Cardiac muscle cell (in vitro differentiated cells and primary cell): Measurements from ENCODE around the gene ADGRF5. TPM values are rescaled to one million over a fixed set of nuclear protein-coding genes. Genes with fewer than 3 reads are reported as not detected.

ENCODE experiments used
- DNase-seq, 2 donors: peaks; one replicate each; pipeline versions ENCODE4 v3.0.0 to v3.0.0-alpha.2; 2010 to 2017; ENCODE audit warnings: low read depth in 1 of 2, low spot score in 1 of 2
- H3K27ac ChIP-seq: fragments of 200-600 bp; sonication (generic); 2 replicates; pipeline ENCODE4 v1.5.1; 2016
- H3K27me3 ChIP-seq: fragments of 200-600 bp; sonication (generic); 2 replicates; pipeline ENCODE4 v1.6.0; 2016; ENCODE audit warnings: control low read depth
- H3K36me3 ChIP-seq: fragments of 200-600 bp; sonication (generic); 2 replicates; pipeline ENCODE4 v1.5.1; 2016; ENCODE audit warnings: control low read depth
- H3K4me1 ChIP-seq: fragments of 200-600 bp; sonication (generic); 2 replicates; pipeline ENCODE4 v1.8.1; 2017; ENCODE audit warnings: low read depth, mild to moderate bottlenecking, mixed run types
- H3K4me3 ChIP-seq: fragments of 200-600 bp; sonication (generic); 2 replicates; pipeline ENCODE4 v1.5.1; 2016; ENCODE audit warnings: mild to moderate bottlenecking
- H3K9me3 ChIP-seq: fragments of 200-600 bp; sonication (generic); 2 replicates; pipeline ENCODE4 v1.5.1; 2017; ENCODE audit warnings: low read depth, mild to moderate bottlenecking, control low read depth
- CTCF ChIP-seq: IDR thresholded peaks from 2 replicates; pipeline ENCODE4 v1.5.1; 2012; ENCODE audit warnings: low read depth, mild to moderate bottlenecking, low read length
- polyA plus RNA-seq: library from polyadenylated mRNA; unstranded; fragments of >200 nt; fragmentation: Nextera tagmentation; extraction: Ambion mirVana; gene quantifications from 2 replicates; pipeline ENCODE4 v1.2.1, GENCODE V29; 2016
- total RNA-seq: library from RNA; depleted of rRNA; stranded (reverse); fragments of >200 nt; gene quantifications from 2 replicates; pipeline ENCODE4 v1.2.3, GENCODE V29; 2016

The ADGRF5 gene
- total and polyA plus RNA-seq, 2 experiments from 2014 or later: 0.12 TPM; not detected in 1

- Histone ChIP-seq H3K27me3 (no peaks in the 10 kb centered on the region), H3K4me1 (no peaks in the 10 kb centered on the region), H3K27ac (no peak overlapping the region), H3K9me3 (no peaks in the 10 kb centered on the region), H3K4me3 (no peak overlapping the region), H3K36me3 (no peaks in the 10 kb centered on the region)
- TF ChIP-seq CTCF: no peak
- DNase-seq: no peak
Observed at GRCh38 chr6:46940433-46941226, 18.9 kb upstream of the ADGRF5 start.

- TF ChIP-seq CTCF: no peak
- H3K36me3 ChIP-seq: no peaks in the 10 kb centered on the region
- H3K4me1 ChIP-seq: no peaks in the 10 kb centered on the region
- no peaks in the 10 kb centered on the region for H3K27me3 ChIP-seq
- DNase-seq: no peak
- no peaks in the 10 kb centered on the region for H3K9me3 ChIP-seq
- no peak overlapping the region for H3K4me3 ChIP-seq
- H3K27ac ChIP-seq: no peak overlapping the region
Observed at GRCh38 chr6:46937642-46938041, 15.9 kb upstream of the ADGRF5 start.

DNA sequence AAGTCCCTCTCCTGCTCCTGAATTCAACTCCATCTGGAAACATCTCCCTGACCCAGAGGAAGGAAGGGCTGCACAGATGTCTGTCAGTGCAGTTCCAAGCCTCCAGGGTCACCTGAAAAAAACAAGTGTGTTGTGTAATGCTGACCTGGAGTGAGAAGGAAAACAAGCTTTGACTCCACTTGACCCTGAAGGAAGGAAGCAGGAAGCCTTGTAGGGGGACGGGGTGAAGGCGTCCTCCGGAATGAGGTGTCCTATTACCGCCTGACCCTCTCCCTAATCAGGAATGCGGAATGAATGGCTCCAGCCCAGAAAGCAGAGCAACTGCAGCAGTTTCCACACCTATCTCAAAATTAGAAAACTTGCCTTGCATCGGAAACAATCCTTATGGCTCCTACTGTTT is 13.9 kb upstream of the ADGRF5 start:
- H3K4me3 ChIP-seq: no peak overlapping the region
- H3K36me3 ChIP-seq: no peaks in the 10 kb centered on the region
- peak; percentile 25 to 27 for DNase-seq
- no peaks in the 10 kb centered on the region for H3K27me3 ChIP-seq
- TF ChIP-seq CTCF: no peak
- H3K27ac ChIP-seq: no peak overlapping the region
- no peaks in the 10 kb centered on the region for H3K4me1 ChIP-seq
- no peaks in the 10 kb centered on the region for H3K9me3 ChIP-seq

DNA sequence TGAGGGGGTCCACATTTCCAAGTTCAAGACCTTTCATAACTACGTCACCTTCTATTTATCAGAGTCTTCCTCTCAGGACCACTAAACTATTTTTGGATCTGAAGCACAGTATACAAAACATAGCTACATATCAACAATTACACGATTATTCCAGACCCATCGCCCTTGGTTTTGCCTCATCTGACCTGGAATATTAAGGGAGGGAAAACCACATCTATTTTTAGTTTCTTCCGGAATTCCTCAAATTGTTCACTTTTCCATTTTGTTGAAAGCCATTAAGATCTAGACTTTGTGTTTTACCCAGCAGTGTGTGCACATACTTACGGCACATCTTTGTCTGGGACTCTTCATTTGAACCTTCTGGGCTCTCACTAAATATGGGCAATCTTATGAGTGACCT is 12.0 kb upstream of the ADGRF5 start:
- no peaks in the 10 kb centered on the region for H3K9me3 ChIP-seq
- H3K27me3 ChIP-seq: no peaks in the 10 kb centered on the region
- H3K4me3 ChIP-seq: no peak overlapping the region
- no peak for TF ChIP-seq CTCF
- no peak for DNase-seq
- no peak overlapping the region for H3K27ac ChIP-seq
- no peaks in the 10 kb centered on the region for H3K36me3 ChIP-seq
- no peaks in the 10 kb centered on the region for H3K4me1 ChIP-seq

- no peak for TF ChIP-seq CTCF
- H3K9me3 ChIP-seq: no peaks in the 10 kb centered on the region
Observed at GRCh38 chr6:46932526-46933319, 11.0 kb upstream of the ADGRF5 start.

More at GRCh38 chr6:46932526-46933319, 11.0 kb upstream of the ADGRF5 start:
- Histone ChIP-seq H3K27me3 (no peaks in the 10 kb centered on the region), H3K4me3 (no peak overlapping the region), H3K36me3 (no peaks in the 10 kb centered on the region), H3K4me1 (no peaks in the 10 kb centered on the region), H3K27ac (no peak overlapping the region)
- peak in 1 of 2 donors; percentile 60 for DNase-seq
